GM19372 (cell line): Measurements from ENCODE around the gene ZACN.
"Not testable (repeated sequence)": the region's sequence is repeated elsewhere in the genome, so short reads cannot be mapped to it uniquely, and the experiment has no call there.

Experiments used
- ATAC-seq: cut with Tn5 transposase; IDR thresholded peaks from one replicate; pipeline ENCODE4 v1.9.1; 2021; ENCODE audit warnings: mild to moderate bottlenecking, low read depth, moderate library complexity; ENCODE audit not compliant: unreplicated experiment

The ZACN gene

GRCh38 chr17:76053246-76054111 lies 25.5 kb upstream of the ZACN start:
- ATAC-seq: no peak

DNA sequence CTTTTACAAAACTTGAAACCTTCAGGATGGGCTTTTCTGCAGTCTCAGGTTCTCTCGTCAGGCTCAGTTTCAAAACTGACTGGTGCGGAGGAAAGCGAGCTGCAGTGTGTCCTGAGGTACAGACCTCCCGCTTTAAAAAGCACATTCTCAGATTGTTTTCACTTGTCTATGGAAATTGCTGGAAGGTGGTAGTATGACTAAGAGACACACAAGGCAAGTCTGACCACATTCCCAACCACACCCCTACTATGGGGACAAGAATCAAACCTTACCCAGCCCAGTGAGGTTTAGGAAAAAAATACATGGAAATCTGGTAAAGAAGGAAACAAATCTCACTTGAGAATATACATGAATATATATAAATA lies 24.9 kb upstream of the ZACN start:
- no peak for ATAC-seq

- no peak for ATAC-seq
These were observed 22.1 kb upstream of the ZACN start for GRCh38 chr17:76056882-76057281.

- not testable (repeated sequence) for ATAC-seq
These were observed 20.7 kb upstream of the ZACN start for GRCh38 chr17:76058264-76058663.

GRCh38 chr17:76063875-76064546 lies 15.0 kb upstream of the ZACN start:
- no peak for ATAC-seq

- ATAC-seq: no peak
These were observed 13.2 kb upstream of the ZACN start for GRCh38 chr17:76065775-76066174.

GRCh38 chr17:76071531-76072147 lies 7.3 kb upstream of the ZACN start:
- ATAC-seq: no peak

- ATAC-seq: peak; percentile 81
These were observed 6.7 kb upstream of the ZACN start, which contains the start of gene SRP68 for GRCh38 chr17:76072148-76072858. TSS of gene SRP68 (minus strand) at chr17:76072517. CDS start at chr17:76072491, 26 bp downstream.

- ATAC-seq: no peak
These were observed 4.3 kb upstream of the ZACN start, which contains the start of gene GALR2 for GRCh38 chr17:76074390-76075363. TSS of gene GALR2 (plus strand) at chr17:76074781. CDS start at chr17:76074884, 103 bp downstream.

- ATAC-seq: no peak
These were observed 3.4 kb upstream of the ZACN start for GRCh38 chr17:76075364-76076145.

DNA sequence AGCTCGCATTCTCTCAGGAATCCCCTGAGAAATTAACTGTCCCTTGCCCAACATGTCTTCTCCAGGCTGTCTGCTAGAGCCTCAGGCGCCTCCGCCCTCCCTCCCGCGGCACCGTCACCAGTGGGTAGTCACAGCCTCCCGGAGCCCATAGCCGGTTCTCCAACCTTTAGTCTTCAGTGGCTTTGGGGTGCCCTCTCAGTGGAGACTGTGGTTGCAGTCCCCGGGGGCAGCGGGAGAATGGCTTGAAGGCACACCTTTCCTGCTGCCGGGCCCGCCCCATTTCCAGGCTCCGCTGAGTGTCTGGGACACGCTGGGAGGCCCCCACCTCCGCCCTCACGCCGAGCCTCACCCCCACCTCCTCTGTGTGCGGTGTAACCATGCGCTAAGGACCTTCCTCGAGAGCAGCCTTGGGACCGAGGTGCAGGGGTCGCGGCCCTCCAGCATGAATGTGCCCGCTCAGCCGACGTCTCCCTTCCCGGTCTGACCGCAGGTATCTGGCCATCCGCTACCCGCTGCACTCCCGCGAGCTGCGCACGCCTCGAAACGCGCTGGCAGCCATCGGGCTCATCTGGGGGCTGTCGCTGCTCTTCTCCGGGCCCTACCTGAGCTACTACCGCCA lies 2.7 kb upstream of the ZACN start:
- ATAC-seq: no peak

- ATAC-seq: no peak
These were observed 2.0 kb upstream of the ZACN start for GRCh38 chr17:76076765-76077583.

- no peak for ATAC-seq
These were observed 1.3 kb upstream of the ZACN start for GRCh38 chr17:76077584-76078110.

DNA sequence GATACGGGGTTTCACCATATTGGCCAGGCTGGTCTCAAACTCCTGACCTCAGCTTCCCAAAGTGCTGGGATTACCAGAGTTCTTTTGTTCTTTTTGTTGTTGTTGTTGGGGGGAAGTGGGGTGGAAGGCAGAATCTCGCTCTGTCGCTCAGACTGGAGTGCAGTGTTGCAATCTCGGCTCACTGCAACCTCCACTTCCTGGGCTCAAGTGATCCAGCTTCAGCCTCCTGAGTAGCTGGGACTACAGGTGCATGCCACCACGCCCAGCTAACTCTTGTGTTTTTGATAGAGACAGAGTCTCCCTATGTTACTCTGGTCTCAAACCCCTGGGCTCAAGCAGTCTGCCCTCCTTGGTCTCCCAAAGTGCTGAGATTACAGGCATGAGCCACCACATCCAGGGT lies 612 bp upstream of the ZACN start:
- not testable (repeated sequence) for ATAC-seq

GRCh38 chr17:76079535-76079955 lies 563 bp downstream of the ZACN start:
- ATAC-seq: no peak

DNA sequence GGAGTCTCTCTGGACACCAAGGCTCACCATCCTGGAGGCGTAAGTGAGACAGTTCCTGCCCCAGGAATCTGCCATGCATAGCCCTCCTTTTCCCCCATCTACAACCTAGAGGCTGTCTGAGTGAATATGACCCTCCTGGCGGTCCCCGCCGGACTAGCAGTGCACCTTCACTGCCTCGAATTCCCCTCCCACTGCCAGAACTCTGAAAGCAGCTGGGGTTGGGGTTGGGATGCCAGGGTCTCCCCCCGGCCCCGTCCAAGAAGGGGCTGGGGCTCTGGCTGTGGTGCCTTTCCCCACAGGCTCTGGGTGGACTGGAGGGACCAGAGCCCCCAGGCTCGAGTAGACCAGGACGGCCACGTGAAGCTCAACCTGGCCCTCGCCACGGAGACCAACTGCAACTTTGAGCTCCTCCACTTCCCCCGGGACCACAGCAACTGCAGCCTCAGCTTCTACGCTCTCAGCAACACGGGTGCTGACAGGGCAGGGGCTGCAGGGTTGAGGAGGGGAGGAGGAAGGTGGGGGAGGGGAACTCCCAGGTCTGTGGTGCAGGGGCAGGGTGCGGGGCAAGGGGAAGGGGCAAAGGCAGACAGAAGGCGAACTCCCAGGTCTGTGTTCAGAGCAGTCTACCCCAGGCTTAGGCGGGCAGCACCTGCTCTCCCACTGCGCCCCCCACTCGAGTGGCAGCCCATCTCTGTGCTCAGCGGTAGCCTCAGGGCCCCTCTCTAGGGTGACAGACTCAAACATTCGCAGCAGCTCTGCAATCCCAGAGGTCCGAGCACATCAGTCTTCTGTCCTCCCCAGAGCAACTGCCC lies 1.2 kb downstream of the ZACN start:
- ATAC-seq: no peak
